Muscle layer of colon (tissue), 2 donors: ENCODE data around the gene WWOX.

Experiments
- H3K27ac ChIP-seq: one replicate; pipeline ENCODE4 v1.7.0; 2013; ENCODE audit warnings: low read depth, mild to moderate bottlenecking, low read length, moderate library complexity
- H3K27me3 ChIP-seq, 2 donors: one replicate each; pipeline ENCODE4 v1.7.0; 2013; ENCODE audit warnings: low read length in 2 of 2, mild to moderate bottlenecking in 2 of 2; ENCODE audit not compliant: insufficient read depth in 2 of 2, control insufficient read depth in 1 of 2
- H3K36me3 ChIP-seq: one replicate; pipeline ENCODE4 v1.7.0; 2013; ENCODE audit warnings: mild to moderate bottlenecking, low read length; ENCODE audit not compliant: insufficient read depth
- H3K4me1 ChIP-seq: one replicate; pipeline ENCODE4 v1.7.0; 2013; ENCODE audit warnings: mild to moderate bottlenecking, low read length; ENCODE audit not compliant: insufficient read depth
- H3K4me3 ChIP-seq, 2 donors: one replicate each; pipeline ENCODE4 v1.7.0; 2013; ENCODE audit warnings: low read length in 2 of 2, low read depth in 1 of 2, mild to moderate bottlenecking in 1 of 2, moderate library complexity in 1 of 2
- H3K9ac ChIP-seq: one replicate; pipeline ENCODE4 v1.7.0; 2013; ENCODE audit warnings: low read length
- H3K9me3 ChIP-seq: one replicate; pipeline ENCODE4 v1.7.0; 2013; ENCODE audit warnings: mild to moderate bottlenecking, low read length
- donor health status: abdominal sarcoma.
- donor health status: Adenocarcinoma of cecum.

WWOX gene

GRCh38 chr16:78150233-78150632 is 50.8 kb downstream of the WWOX start:
- H3K27ac ChIP-seq: no peak overlapping the region
- H3K27me3 ChIP-seq: no peaks in the 10 kb centered on the region
- H3K4me3 ChIP-seq: no peak overlapping the region
- no peak overlapping the region for H3K9ac ChIP-seq
- no peaks in the 10 kb centered on the region for H3K36me3 ChIP-seq
- no peaks in the 10 kb centered on the region for H3K9me3 ChIP-seq
- H3K4me1 ChIP-seq: no peaks in the 10 kb centered on the region

DNA sequence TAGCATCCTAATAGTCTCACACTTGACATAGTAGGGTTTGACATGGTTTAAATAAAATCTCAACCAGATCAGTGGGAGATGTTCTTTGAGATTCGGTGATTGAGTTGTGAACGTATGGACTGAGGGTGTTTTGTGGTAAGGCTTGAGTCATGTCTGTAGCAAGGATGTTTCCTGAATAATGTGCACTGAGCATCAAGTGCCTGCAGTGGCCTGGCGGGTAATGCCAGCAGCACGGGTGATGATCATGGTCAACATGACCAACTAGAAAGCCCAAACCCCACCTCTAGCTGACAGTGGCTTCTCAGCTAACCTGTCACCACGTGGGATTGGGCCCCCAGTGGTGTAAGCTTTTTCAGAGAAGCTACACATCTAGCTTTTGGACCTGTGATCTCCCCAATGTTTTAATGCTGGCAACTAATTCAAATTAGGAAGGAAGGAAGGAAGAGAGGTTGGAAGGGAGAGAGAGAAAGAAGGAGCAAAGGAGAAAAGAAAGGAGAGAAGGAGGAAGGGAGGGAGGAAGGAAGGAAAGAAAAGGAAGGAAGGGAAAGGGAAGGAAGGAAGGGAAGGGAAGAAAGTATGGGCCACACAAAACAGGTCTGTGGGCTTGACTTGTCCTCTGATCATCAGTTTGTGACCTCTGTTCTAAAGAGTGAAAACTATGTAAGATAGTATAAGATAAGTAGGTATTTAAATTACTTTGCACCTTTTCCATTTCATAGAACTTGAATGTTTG is 55.4 kb downstream of the WWOX start:
- H3K27me3 ChIP-seq: no peaks in the 10 kb centered on the region
- no peaks in the 10 kb centered on the region for H3K9me3 ChIP-seq
- H3K9ac ChIP-seq: no peak overlapping the region
- H3K4me3 ChIP-seq: no peak overlapping the region
- H3K4me1 ChIP-seq: peaks cover 6% of the 10 kb centered on the region
- no peaks in the 10 kb centered on the region for H3K36me3 ChIP-seq
- no peak overlapping the region for H3K27ac ChIP-seq

- H3K9me3 ChIP-seq: no peaks in the 10 kb centered on the region
- H3K27me3 ChIP-seq: no peaks in the 10 kb centered on the region
- no peaks in the 10 kb centered on the region for H3K36me3 ChIP-seq
- H3K4me1 ChIP-seq: peaks cover 6% of the 10 kb centered on the region
- H3K9ac ChIP-seq: no peak overlapping the region
- no peak overlapping the region for H3K27ac ChIP-seq
- no peak overlapping the region for H3K4me3 ChIP-seq
These were observed 56.4 kb downstream of the WWOX start for GRCh38 chr16:78155791-78156345.

- Histone ChIP-seq H3K27ac (no peak overlapping the region), H3K9me3 (no peaks in the 10 kb centered on the region), H3K9ac (no peak overlapping the region), H3K4me3 (no peak overlapping the region), H3K27me3 (no peaks in the 10 kb centered on the region), H3K36me3 (no peaks in the 10 kb centered on the region), H3K4me1 (no peaks in the 10 kb centered on the region)
These were observed 61.7 kb downstream of the WWOX start for GRCh38 chr16:78161023-78161729.

DNA sequence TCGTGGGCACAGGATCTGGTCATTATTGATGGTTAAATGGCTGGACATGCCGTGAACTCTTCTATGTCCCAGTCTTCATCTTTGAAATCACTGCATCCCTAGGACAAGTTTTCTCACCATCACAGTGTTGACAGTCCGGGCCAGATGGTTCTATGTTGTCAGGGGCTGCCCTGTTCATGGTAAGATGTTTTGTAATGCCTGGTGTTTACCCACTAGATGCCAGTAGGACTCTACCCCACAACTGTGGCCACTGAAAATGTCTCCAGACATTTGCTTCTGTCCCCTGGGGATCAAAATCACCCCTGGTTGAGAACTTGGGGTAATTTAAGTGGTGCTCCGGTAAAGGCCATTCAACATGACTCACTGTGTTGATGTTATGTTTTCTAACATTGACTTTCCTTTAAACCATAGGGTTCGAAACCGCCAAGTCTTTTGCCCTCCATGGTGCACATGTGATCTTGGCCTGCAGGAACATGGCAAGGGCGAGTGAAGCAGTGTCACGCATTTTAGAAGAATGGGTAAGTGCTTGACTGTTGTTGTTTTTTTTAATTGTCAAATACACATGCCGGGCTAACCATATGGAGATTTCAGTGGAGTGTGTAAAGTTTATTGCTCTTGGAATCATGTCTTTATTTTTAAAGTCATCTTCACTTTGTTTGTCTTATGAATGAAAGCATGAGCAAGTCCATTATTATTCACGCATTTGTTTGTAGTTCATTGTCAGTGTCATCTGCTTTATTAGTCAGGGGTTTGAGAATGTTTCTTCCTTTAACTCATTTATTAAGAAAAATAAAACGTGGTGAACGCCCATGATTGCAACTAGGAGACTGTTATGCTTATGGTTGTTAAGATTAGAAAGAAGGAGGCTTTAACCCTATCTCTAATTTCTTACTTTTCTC is 64.6 kb downstream of the WWOX start:
- Histone ChIP-seq H3K4me3 (no peak overlapping the region), H3K9me3 (no peaks in the 10 kb centered on the region), H3K4me1 (no peaks in the 10 kb centered on the region), H3K27ac (no peak overlapping the region), H3K9ac (no peak overlapping the region), H3K27me3 (no peaks in the 10 kb centered on the region), H3K36me3 (no peaks in the 10 kb centered on the region)

DNA sequence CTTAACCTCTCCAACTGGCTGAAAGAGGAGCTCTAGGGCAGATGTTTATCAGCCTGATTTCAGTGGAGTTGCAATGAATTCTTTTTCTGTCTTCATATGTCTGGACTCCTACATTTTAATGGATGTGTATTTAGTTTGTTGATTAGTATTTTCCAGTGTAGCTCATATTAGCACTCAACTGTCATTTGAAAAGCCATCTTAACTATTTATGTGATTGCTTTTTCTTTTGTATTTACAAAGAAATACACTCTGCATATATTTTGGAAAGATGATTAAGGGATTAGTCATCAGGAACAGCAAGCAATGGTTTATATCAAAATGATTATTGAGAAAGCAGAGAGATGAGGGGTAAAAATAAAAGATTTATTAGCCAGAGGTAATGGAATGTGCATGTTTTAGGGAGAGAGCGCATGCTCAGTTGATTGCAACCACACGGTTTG is 71.1 kb downstream of the WWOX start:
- no peaks in the 10 kb centered on the region for H3K9me3 ChIP-seq
- no peak overlapping the region for H3K4me3 ChIP-seq
- H3K27me3 ChIP-seq: no peaks in the 10 kb centered on the region
- H3K9ac ChIP-seq: no peak overlapping the region
- H3K4me1 ChIP-seq: no peaks in the 10 kb centered on the region
- no peak overlapping the region for H3K27ac ChIP-seq
- H3K36me3 ChIP-seq: no peaks in the 10 kb centered on the region

- no peaks in the 10 kb centered on the region for H3K36me3 ChIP-seq
- no peaks in the 10 kb centered on the region for H3K27me3 ChIP-seq
- no peaks in the 10 kb centered on the region for H3K9me3 ChIP-seq
- no peak overlapping the region for H3K4me3 ChIP-seq
- no peaks in the 10 kb centered on the region for H3K4me1 ChIP-seq
- no peak overlapping the region for H3K9ac ChIP-seq
- H3K27ac ChIP-seq: no peak overlapping the region
These were observed 75.8 kb downstream of the WWOX start for GRCh38 chr16:78175287-78175686.

DNA sequence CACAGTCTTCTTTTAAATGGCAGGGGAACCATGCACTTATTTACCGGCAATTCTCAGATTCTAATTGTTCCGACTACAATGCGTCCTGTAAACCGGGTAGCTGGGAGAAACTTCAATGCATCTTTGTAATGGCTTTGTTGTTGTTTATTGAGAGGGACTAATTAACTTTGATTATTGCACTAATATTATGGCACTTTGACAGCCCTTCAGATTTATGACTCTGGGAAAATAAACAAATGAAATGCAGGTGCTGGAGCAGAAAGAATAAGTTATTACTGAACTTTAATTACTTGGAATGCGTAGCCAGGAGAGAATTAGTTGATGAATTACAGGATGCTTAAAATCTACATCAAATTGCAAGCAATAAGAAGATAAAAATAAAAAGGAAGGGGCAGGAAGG is 77.0 kb downstream of the WWOX start:
- Histone ChIP-seq H3K27ac (no peak overlapping the region), H3K4me1 (no peaks in the 10 kb centered on the region), H3K9ac (no peak overlapping the region), H3K27me3 (no peaks in the 10 kb centered on the region), H3K4me3 (no peak overlapping the region), H3K36me3 (no peaks in the 10 kb centered on the region), H3K9me3 (no peaks in the 10 kb centered on the region)

DNA sequence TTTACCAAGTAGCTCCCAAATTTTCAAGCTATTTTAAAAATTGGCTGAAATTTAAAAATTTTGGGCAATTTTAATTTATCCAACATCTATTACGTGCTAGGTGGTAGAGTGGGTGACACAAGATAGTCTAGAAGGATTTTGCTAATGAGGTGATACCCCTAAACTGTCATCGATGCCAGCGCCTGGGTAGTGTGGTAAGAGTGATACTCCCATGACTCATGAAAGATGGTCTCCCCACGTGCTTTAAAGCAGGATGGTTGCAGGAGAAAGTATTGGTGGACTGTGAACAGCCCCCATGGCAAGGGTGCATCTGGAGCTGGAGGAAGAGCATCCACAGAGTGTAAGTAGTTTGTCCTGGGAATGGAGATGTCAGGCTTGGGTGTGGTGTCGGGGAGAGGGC is 77.8 kb downstream of the WWOX start:
- no peak overlapping the region for H3K9ac ChIP-seq
- no peak overlapping the region for H3K27ac ChIP-seq
- no peak overlapping the region for H3K4me3 ChIP-seq
- no peaks in the 10 kb centered on the region for H3K27me3 ChIP-seq
- no peaks in the 10 kb centered on the region for H3K36me3 ChIP-seq
- no peaks in the 10 kb centered on the region for H3K4me1 ChIP-seq
- H3K9me3 ChIP-seq: no peaks in the 10 kb centered on the region

- no peaks in the 10 kb centered on the region for H3K4me1 ChIP-seq
- H3K36me3 ChIP-seq: no peaks in the 10 kb centered on the region
- H3K27ac ChIP-seq: no peak overlapping the region
- no peak overlapping the region for H3K9ac ChIP-seq
- no peaks in the 10 kb centered on the region for H3K27me3 ChIP-seq
- H3K9me3 ChIP-seq: no peaks in the 10 kb centered on the region
- H3K4me3 ChIP-seq: no peak overlapping the region
These were observed 78.5 kb downstream of the WWOX start for GRCh38 chr16:78177987-78178386.

- Histone ChIP-seq H3K4me1 (peaks cover 7% of the 10 kb centered on the region), H3K36me3 (no peaks in the 10 kb centered on the region), H3K9ac (no peak overlapping the region), H3K4me3 (no peak overlapping the region), H3K27me3 (no peaks in the 10 kb centered on the region), H3K27ac (no peak overlapping the region), H3K9me3 (no peaks in the 10 kb centered on the region)
These were observed 80.2 kb downstream of the WWOX start for GRCh38 chr16:78179666-78180065.
